Keratinocyte (primary cell): ENCODE data around the gene DDT.
"Not testable (repeated sequence)": the region's sequence is repeated elsewhere in the genome, so short reads cannot be mapped to it uniquely, and the experiment has no call there.

Experiments used
- CTCF ChIP-seq, 3 experiments: IDR thresholded peaks in 1 of 3; conservative IDR thresholded peaks in 1 of 3; optimal IDR thresholded peaks in 1 of 3; 2 replicates in 2 of 3; 3 replicates in 1 of 3; pipeline versions ENCODE3 to v1.5.1; 2011; ENCODE audit warnings: low read length in 3 of 3, mild to moderate bottlenecking in 3 of 3, moderate library complexity in 2 of 3, control low read depth in 1 of 3, inconsistent platforms in 1 of 3; ENCODE audit not compliant: insufficient read depth in 2 of 3; ENCODE audit errors: extremely low read depth in 1 of 3
- EZH2 ChIP-seq: IDR thresholded peaks from one replicate; pipeline ENCODE4 v1.6.1; 2012; ENCODE audit warnings: inconsistent platforms, mild to moderate bottlenecking, low read length, moderate library complexity

DNA sequence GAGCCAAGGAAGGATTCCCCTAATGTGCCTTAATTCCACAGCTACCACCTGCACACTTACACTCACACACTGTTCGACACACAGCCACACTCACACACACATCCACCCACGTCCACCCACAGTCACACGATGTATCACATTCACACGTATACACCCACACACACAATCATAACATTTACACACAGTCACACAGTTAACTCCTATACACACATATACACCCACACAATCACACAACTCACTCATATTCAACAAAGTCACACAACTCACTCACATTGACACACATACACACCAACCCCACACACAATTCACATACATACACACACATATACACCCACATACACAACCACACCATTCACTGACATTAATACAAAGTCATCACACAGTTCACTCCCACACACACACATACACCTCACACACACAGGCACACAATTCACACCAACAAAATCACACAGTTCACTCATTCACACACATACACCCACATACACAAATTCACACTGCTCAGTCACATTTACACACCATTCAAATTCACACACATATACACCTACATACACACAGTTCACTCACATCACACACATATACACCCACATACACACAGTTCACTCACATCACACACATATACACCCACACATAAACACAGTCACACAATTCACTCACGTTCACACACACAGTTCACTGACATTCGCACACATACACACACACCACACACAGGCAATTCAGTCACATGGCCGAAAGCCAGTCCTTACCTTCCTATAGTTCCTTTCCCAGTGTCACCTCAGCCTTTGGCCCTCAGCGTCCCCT, 19.8 kb downstream of the DDT start:
- TF ChIP-seq CTCF (optimal IDR thresholded peaks at IDR 0.05 in 1 of 3, IDR thresholded peaks at IDR 0.05 in 1 of 3, conservative IDR thresholded peaks at IDR 0.05 in 1 of 3; ENCODE audit: extremely low read depth in 1 of 3, insufficient read depth in 2 of 3, low read length in 3 of 3); EZH2: not testable (repeated sequence)
